ENCODE results near the gene EBPL. TPM values are rescaled to one million over a fixed set of nuclear protein-coding genes. Genes with fewer than 3 reads are reported as not detected.

EBPL gene
- total RNA-seq, 4 donors from 2014 or later = 3.8 to 11.0 (median 8.8) TPM

DNA sequence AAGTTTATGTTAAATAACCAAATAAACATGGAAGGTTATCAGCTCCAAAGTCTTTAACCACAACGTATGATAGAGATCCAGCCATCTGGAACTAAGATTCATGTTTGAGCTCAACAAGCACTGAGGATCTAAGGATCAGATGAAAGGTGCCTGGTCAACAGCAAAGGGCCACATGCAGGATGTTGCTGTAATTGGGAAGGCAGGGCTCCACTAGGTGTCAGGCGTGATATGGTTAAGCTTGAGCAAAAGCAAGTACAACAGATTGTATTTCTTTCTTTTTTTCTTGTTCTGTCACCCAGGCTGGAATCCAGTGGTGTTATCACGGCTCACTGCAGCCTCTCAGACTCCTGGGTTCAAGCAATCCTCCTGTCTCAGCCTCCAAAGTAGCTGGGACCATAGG is 12.0 kb downstream of the EBPL start:
- no peak overlapping the region for H3K4me3 ChIP-seq
- H3K9me3 ChIP-seq = no peaks in the 10 kb centered on the region
- DNase-seq (no peak), ATAC-seq (no peak)
- no peak for TF ChIP-seq POLR2A (IDR thresholded peaks at IDR 0.05)
- TF ChIP-seq, protein P1, sequence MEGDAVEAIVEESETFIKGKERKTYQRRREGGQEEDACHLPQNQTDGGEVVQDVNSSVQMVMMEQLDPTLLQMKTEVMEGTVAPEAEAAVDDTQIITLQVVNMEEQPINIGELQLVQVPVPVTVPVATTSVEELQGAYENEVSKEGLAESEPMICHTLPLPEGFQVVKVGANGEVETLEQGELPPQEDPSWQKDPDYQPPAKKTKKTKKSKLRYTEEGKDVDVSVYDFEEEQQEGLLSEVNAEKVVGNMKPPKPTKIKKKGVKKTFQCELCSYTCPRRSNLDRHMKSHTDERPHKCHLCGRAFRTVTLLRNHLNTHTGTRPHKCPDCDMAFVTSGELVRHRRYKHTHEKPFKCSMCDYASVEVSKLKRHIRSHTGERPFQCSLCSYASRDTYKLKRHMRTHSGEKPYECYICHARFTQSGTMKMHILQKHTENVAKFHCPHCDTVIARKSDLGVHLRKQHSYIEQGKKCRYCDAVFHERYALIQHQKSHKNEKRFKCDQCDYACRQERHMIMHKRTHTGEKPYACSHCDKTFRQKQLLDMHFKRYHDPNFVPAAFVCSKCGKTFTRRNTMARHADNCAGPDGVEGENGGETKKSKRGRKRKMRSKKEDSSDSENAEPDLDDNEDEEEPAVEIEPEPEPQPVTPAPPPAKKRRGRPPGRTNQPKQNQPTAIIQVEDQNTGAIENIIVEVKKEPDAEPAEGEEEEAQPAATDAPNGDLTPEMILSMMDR (IDR thresholded peaks at IDR 0.05 in 4 of 5, conservative IDR thresholded peaks at IDR 0.05 in 1 of 5) = no peak
- in situ Hi-C loops (cut with MboI; ENCODE audit: low sequenced_read_pairs in 4 of 4) = loop anchor here in 1 of 4 donors (10.0 kb wide), 1 partner anchor 166 kb away; no protein-coding TSS in a partner anchor
- H3K36me3 ChIP-seq = no peaks in the 10 kb centered on the region
- H3K4me1 ChIP-seq = no peaks in the 10 kb centered on the region
- no peak overlapping the region for H3K27ac ChIP-seq
- no peaks in the 10 kb centered on the region for H3K27me3 ChIP-seq
- intact Hi-C loops (cut with DNase I; ENCODE audit: low total_unique reads) = no loop called here

DNA sequence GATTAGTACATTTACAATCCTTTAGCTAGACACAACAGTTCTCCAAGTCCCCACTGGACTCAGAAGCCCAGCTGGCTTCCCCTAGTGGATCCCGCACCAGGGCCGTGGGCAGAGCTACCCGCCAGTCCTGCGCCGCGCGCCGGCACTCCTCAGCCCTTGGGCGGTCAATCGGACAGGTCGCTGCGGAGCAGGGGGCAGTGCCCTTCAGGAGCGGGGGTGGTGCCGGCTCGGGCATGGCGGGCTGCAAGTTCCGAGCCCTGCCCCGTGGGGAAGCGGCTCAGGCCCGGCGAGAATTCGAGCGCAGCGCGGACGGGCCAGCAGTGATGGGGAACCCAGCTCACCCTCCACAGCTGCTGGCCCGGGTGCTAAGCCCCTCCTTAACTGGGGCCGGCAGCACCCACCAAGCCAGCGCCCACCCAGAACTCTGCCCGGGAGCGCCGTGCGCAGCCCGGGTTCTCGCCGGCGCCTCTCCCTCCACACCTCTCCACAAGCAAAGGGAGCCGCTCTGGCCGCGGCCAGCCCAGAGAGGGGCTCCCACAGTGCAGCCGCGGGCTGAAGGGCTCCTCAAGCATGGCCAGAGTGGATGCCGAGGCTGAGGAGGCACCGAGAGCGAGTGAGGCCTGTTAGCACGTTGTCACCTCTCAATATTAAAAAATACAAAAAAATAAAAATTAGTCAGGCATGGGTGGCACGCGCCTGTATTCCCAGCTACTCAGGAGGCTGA is 12.9 kb downstream of the EBPL start:
- intact Hi-C loops (cut with DNase I; ENCODE audit: low total_unique reads) (no loop called here), in situ Hi-C loops (cut with MboI; ENCODE audit: low sequenced_read_pairs in 4 of 4) (loop anchor here in 1 of 4 donors (10.0 kb wide), 1 partner anchor 166 kb away; no protein-coding TSS in a partner anchor)
- TF ChIP-seq POLR2A (IDR thresholded peaks at IDR 0.05) = no peak
- TF ChIP-seq, protein P1 (IDR thresholded peaks at IDR 0.05 in 4 of 5, conservative IDR thresholded peaks at IDR 0.05 in 1 of 5) = no peak
- Histone ChIP-seq H3K4me3 (no peak overlapping the region), H3K36me3 (no peaks in the 10 kb centered on the region), H3K27me3 (no peaks in the 10 kb centered on the region), H3K27ac (no peak overlapping the region), H3K4me1 (no peaks in the 10 kb centered on the region), H3K9me3 (no peaks in the 10 kb centered on the region)
- DNase-seq = no peak
- ATAC-seq = no peak

DNA sequence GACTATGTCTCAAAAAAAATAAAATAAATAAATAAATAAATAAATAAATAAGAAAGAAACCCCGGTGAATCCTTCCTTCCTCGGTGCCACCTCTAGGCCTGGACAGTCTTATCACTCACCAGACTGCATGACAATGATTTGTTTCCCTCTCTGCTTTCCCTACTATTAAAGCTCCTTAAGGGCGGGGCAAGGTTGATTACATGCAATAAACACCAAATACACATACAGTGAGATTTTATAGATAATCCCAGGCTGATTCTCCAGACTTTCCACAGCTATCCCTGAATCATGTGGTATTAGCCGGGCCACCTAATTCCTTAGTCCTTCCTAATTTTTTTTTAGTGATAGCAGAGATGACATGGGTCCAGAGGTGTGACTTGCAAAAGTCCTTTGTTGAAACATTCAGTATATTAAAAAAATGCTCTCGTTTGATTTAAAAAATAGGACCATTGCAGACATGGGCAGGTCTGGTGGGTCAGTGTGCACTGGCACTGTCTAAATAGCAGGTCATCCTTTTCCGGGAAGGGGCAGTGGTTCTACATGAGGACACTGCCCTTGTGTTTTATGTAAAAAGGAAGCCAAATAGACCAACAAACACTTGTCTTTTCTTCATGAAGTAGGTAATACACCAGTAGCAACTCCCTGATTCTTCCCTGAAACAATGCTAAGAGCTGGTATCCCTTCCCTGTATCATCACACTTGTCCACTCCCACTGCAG is 14.5 kb downstream of the EBPL start:
- ATAC-seq = no peak
- H3K4me1 ChIP-seq = no peaks in the 10 kb centered on the region
- no peak overlapping the region for H3K4me3 ChIP-seq
- in situ Hi-C loops (cut with MboI; ENCODE audit: low sequenced_read_pairs in 4 of 4) (loop anchor here in 1 of 4 donors (10.0 kb wide), 1 partner anchor 168 kb away; no protein-coding TSS in a partner anchor), intact Hi-C loops (cut with DNase I; ENCODE audit: low total_unique reads) (no loop called here)
- no peaks in the 10 kb centered on the region for H3K36me3 ChIP-seq
- H3K27ac ChIP-seq = no peak overlapping the region
- no peak for TF ChIP-seq POLR2A (IDR thresholded peaks at IDR 0.05)
- TF ChIP-seq, protein P1 (IDR thresholded peaks at IDR 0.05 in 4 of 5, conservative IDR thresholded peaks at IDR 0.05 in 1 of 5) = no peak
- no peaks in the 10 kb centered on the region for H3K27me3 ChIP-seq
- no peak for DNase-seq
- H3K9me3 ChIP-seq = no peaks in the 10 kb centered on the region

DNA sequence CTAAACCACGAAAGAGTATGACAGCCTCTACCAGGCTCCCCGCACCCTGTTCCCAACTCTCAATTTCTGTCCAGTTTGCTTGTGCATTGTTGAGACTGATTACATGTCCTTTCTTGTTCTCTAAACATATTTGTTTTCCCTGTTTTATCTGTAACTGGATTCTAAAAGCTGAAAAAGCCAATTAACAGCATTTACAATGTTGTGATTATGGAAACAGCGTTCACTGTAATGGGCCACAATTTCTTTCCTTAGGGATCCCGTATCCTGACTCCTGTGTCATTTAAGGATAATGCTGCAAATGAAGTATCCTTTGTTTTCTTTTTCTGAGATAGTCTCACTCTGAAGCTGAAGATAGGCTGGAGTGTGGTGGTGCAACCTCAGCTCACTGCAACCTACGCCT is 20.5 kb downstream of the EBPL start:
- Histone ChIP-seq H3K4me3 (no peak overlapping the region), H3K36me3 (peaks cover 0 to 3% of the 10 kb centered on the region in 2 donors), H3K9me3 (no peaks in the 10 kb centered on the region), H3K27ac (no peak overlapping the region), H3K4me1 (peaks cover 5 to 7% of the 10 kb centered on the region in 2 donors), H3K27me3 (no peaks in the 10 kb centered on the region)
- intact Hi-C loops (cut with DNase I; ENCODE audit: low total_unique reads) = no loop called here
- TF ChIP-seq, protein P1 (IDR thresholded peaks at IDR 0.05 in 4 of 5, conservative IDR thresholded peaks at IDR 0.05 in 1 of 5) = no peak
- TF ChIP-seq POLR2A (IDR thresholded peaks at IDR 0.05) = no peak
- DNase-seq (no peak), ATAC-seq (no peak)
- in situ Hi-C loops (cut with MboI; ENCODE audit: low sequenced_read_pairs in 4 of 4) = loop anchor here in 1 of 4 donors (10.0 kb wide), 1 partner anchor 174 kb away; no protein-coding TSS in a partner anchor
